ENCODE data around the gene MAFG.

GRCh38 chr17:81900181-81900820 lies 27.2 kb downstream of the MAFG start:
- TF ChIP-seq CTCF (conservative IDR thresholded peaks at IDR 0.05; ENCODE audit: low read depth in 2 of 2) (no peak), CREB1 (CRISPR knock-in tag; IDR thresholded peaks at IDR 0.05; ENCODE audit: low read depth) (no peak), NANOG (IDR thresholded peaks at IDR 0.05; ENCODE audit: borderline replicate concordance) (no peak), REST (IDR thresholded peaks at IDR 0.05; ENCODE audit: unreplicated experiment) (no peak)
